GM06990 (cell line): Measurements from ENCODE around the gene CDK17.

ENCODE experiments used
- DNase-seq: peaks from one replicate; pipeline ENCODE4 v3.0.0-alpha.2; 2011; ENCODE audit not compliant: insufficient read length; ENCODE audit errors: extremely low read depth
- H3K27me3 ChIP-seq: replicated peaks from 2 replicates; pipeline ENCODE4 v1.6.0; 2011; ENCODE audit warnings: low read length; ENCODE audit not compliant: control insufficient read depth, insufficient read depth
- H3K36me3 ChIP-seq: 2 replicates; pipeline ENCODE4 v1.5.1; 2011; ENCODE audit warnings: low read length; ENCODE audit not compliant: control insufficient read depth, insufficient read depth
- H3K4me3 ChIP-seq: replicated peaks from 2 replicates; pipeline ENCODE4 v1.5.1; 2011; ENCODE audit warnings: low read depth, mild to moderate bottlenecking, control low read depth, low read length
- CTCF ChIP-seq: IDR thresholded peaks from 2 replicates; pipeline ENCODE4 v1.5.1; 2011; ENCODE audit warnings: low read length, control low read depth, mild to moderate bottlenecking, inconsistent platforms; ENCODE audit not compliant: insufficient read depth, poor library complexity, severe bottlenecking

Gene CDK17

GRCh38 chr12:96256672-96257361 is 143.4 kb downstream of the CDK17 start:
- Histone ChIP-seq H3K27me3 (no peaks in the 10 kb centered on the region), H3K36me3 (peaks cover 9% of the 10 kb centered on the region), H3K4me3 (no peak overlapping the region)
- no peak for TF ChIP-seq CTCF
- DNase-seq = no peak

GRCh38 chr12:96255077-96255476 is 145.2 kb downstream of the CDK17 start:
- Histone ChIP-seq H3K4me3 (no peak overlapping the region), H3K36me3 (peaks cover 9% of the 10 kb centered on the region), H3K27me3 (no peaks in the 10 kb centered on the region)
- TF ChIP-seq CTCF = no peak
- DNase-seq = no peak

- no peak for TF ChIP-seq CTCF
- H3K27me3 ChIP-seq = no peaks in the 10 kb centered on the region
- DNase-seq = no peak
- H3K36me3 ChIP-seq = peaks cover 14% of the 10 kb centered on the region
- H3K4me3 ChIP-seq = no peak overlapping the region
Measured at GRCh38 chr12:96250119-96250685, 150.0 kb downstream of the CDK17 start.

DNA sequence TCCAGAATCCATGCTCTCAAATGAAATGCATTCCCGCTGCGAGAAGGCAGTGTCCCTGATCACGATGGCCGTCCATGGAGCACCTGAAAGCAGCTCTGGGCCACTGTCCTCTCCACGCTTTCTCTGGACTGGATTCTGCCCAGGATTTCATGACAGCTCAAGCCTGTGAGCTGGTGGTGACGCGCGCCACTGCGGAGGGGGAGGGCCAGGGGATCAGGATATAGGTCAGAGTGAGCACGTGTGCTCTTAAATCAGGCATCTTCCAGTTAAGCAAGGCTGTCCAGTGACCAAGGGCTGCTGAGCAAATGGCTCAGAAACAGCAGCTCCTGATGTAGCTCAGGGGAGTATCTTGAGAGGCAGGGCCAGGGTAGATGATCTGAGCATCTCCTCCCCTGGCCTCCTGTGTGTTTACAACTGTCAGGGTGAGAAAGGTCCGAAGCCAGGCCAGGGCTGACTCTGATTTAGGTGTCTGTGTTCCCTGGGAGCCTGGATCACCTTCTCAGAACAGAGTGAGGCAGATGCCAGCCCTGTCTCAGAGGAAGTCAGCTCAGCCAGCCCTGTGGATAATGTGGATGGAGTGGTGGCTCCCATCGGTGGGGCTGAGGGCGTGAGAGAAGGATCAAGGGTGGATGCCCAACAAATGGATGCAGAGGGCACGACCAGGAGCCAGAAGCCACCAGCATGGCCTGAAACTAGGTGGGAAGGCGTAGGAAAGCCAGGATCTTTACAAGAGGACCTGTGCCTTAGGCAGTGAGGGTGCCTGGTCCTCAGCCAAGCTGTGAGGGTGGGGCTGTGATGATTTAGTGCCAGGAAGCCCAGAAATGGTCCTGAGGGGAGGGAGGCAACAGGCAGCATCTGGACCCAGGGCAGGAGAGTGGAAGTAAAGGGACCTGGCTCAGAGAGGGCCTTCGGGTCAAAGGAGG is 150.8 kb downstream of the CDK17 start:
- TF ChIP-seq CTCF = no peak
- Histone ChIP-seq H3K36me3 (peaks cover 14% of the 10 kb centered on the region), H3K27me3 (no peaks in the 10 kb centered on the region), H3K4me3 (no peak overlapping the region)
- DNase-seq = no peak

- peaks cover 14% of the 10 kb centered on the region for H3K36me3 ChIP-seq
- no peak for TF ChIP-seq CTCF
- no peak for DNase-seq
- no peak overlapping the region for H3K4me3 ChIP-seq
- H3K27me3 ChIP-seq = no peaks in the 10 kb centered on the region
Measured at GRCh38 chr12:96248136-96248931, 151.9 kb downstream of the CDK17 start.
